ENCODE measurements around the gene KRT34. TPM values are rescaled to one million over a fixed set of nuclear protein-coding genes. Genes with fewer than 3 reads are reported as not detected.

KRT34 gene
- 0.25 to 0.43 TPM (median 0.30 TPM) in 5 replicates for total RNA-seq (2022; extraction: Qiagen RNA extraction; ENCODE audit: low read depth)

GRCh38 chr17:41381943-41382342 lies at the start of gene KRT34:
Gene KRT34, minus strand, starts transcription at chr17:41382306. Its CDS starts 60 bp downstream, at chr17:41382246.

GRCh38 chr17:41424111-41424635 lies 42.1 kb upstream of the KRT34 start, which contains the start of gene KRT37:
Gene KRT37, minus strand, starts transcription at chr17:41424585. Its CDS starts 62 bp downstream, at chr17:41424523.

GRCh38 chr17:41396996-41397660 lies 15.0 kb upstream of the KRT34 start, which contains the start of gene KRT31:
Gene KRT31, minus strand, starts transcription at chr17:41397608. Its CDS starts 69 bp downstream, at chr17:41397539.

GRCh38 chr17:41369713-41370112 lies 12.4 kb downstream of the KRT34 start, which contains the start of gene KRT33B:
Gene KRT33B, minus strand, starts transcription at chr17:41369813. Its CDS starts 63 bp downstream, at chr17:41369750.

GRCh38 chr17:41350381-41350878 lies 31.7 kb downstream of the KRT34 start, which contains the start of gene KRT33A:
Gene KRT33A, minus strand, starts transcription at chr17:41350828. Its CDS starts 61 bp downstream, at chr17:41350767.

Other genes starting within 250 kb of the KRT34 start
- not detected in 5 replicates for gene KRTAP4-6, start 241.8 kb downstream of the KRT34 start, total RNA-seq (2022; extraction: Qiagen RNA extraction; ENCODE audit: low read depth)
- gene KRTAP4-5, start 232.5 kb downstream of the KRT34 start, total RNA-seq (2022; extraction: Qiagen RNA extraction; ENCODE audit: low read depth), result not detected in 5 replicates
- not detected in 5 replicates for gene KRTAP4-4, start 221.6 kb downstream of the KRT34 start, total RNA-seq (2022; extraction: Qiagen RNA extraction; ENCODE audit: low read depth)
- not detected in 5 replicates for gene KRTAP4-3, start 214.1 kb downstream of the KRT34 start, total RNA-seq (2022; extraction: Qiagen RNA extraction; ENCODE audit: low read depth)
- not detected in 5 replicates for gene KRTAP4-2, start 204.1 kb downstream of the KRT34 start, total RNA-seq (2022; extraction: Qiagen RNA extraction; ENCODE audit: low read depth)
- 0.17 to 0.25 TPM (median 0.24 TPM) in 4 of 5 replicates, not detected in the other for gene KRTAP4-1, start 197.4 kb downstream of the KRT34 start, total RNA-seq (2022; extraction: Qiagen RNA extraction; ENCODE audit: low read depth)
- not detected in 5 replicates for gene KRTAP9-1, start 192.4 kb downstream of the KRT34 start, total RNA-seq (2022; extraction: Qiagen RNA extraction; ENCODE audit: low read depth)
- not detected in 5 replicates for gene KRTAP9-2, start 155.7 kb downstream of the KRT34 start, total RNA-seq (2022; extraction: Qiagen RNA extraction; ENCODE audit: low read depth)
- not detected in 5 replicates for gene KRTAP9-3, start 149.9 kb downstream of the KRT34 start, total RNA-seq (2022; extraction: Qiagen RNA extraction; ENCODE audit: low read depth)
- not detected in 5 replicates for gene KRTAP9-8, start 144.3 kb downstream of the KRT34 start, total RNA-seq (2022; extraction: Qiagen RNA extraction; ENCODE audit: low read depth)
- not detected in 5 replicates for gene KRTAP9-4, start 132.6 kb downstream of the KRT34 start, total RNA-seq (2022; extraction: Qiagen RNA extraction; ENCODE audit: low read depth)
- not detected in 5 replicates for gene KRTAP9-9, start 126.9 kb downstream of the KRT34 start, total RNA-seq (2022; extraction: Qiagen RNA extraction; ENCODE audit: low read depth)
- not detected in 5 replicates for gene KRTAP9-6, start 116.9 kb downstream of the KRT34 start, total RNA-seq (2022; extraction: Qiagen RNA extraction; ENCODE audit: low read depth)
- gene KRTAP9-7, start 106.6 kb downstream of the KRT34 start, total RNA-seq (2022; extraction: Qiagen RNA extraction; ENCODE audit: low read depth), result not detected in 5 replicates
- not detected in 5 replicates for gene KRTAP29-1, start 79.5 kb downstream of the KRT34 start, total RNA-seq (2022; extraction: Qiagen RNA extraction; ENCODE audit: low read depth)
- gene KRTAP16-1, start 73.0 kb downstream of the KRT34 start, total RNA-seq (2022; extraction: Qiagen RNA extraction; ENCODE audit: low read depth), result not detected in 5 replicates
- gene KRTAP17-1, start 66.6 kb downstream of the KRT34 start, total RNA-seq (2022; extraction: Qiagen RNA extraction; ENCODE audit: low read depth), result not detected in 5 replicates
- gene KRT33A, start 31.5 kb downstream of the KRT34 start, total RNA-seq (2022; extraction: Qiagen RNA extraction; ENCODE audit: low read depth), result not detected in 5 replicates
- gene KRT33B, start 12.5 kb downstream of the KRT34 start, total RNA-seq (2022; extraction: Qiagen RNA extraction; ENCODE audit: low read depth), result 0.06 to 0.16 TPM (median 0.15 TPM) in 3 of 5 replicates, not detected in the others
- not detected in 5 replicates for gene KRT31, start 15.3 kb upstream of the KRT34 start, total RNA-seq (2022; extraction: Qiagen RNA extraction; ENCODE audit: low read depth)
- gene KRT37, start 42.3 kb upstream of the KRT34 start, total RNA-seq (2022; extraction: Qiagen RNA extraction; ENCODE audit: low read depth), result not detected in 5 replicates
- gene KRT38, start 58.7 kb upstream of the KRT34 start, total RNA-seq (2022; extraction: Qiagen RNA extraction; ENCODE audit: low read depth), result not detected in 5 replicates
- not detected in 5 replicates for gene KRT32, start 85.1 kb upstream of the KRT34 start, total RNA-seq (2022; extraction: Qiagen RNA extraction; ENCODE audit: low read depth)
- not detected in 5 replicates for gene KRT35, start 98.8 kb upstream of the KRT34 start, total RNA-seq (2022; extraction: Qiagen RNA extraction; ENCODE audit: low read depth)
- gene KRT36, start 107.6 kb upstream of the KRT34 start, total RNA-seq (2022; extraction: Qiagen RNA extraction; ENCODE audit: low read depth), result not detected in 5 replicates
- 0.18 to 0.48 TPM (median 0.23 TPM) in 5 replicates for gene KRT13, start 123.3 kb upstream of the KRT34 start, total RNA-seq (2022; extraction: Qiagen RNA extraction; ENCODE audit: low read depth)
- gene KRT15, start 136.6 kb upstream of the KRT34 start, total RNA-seq (2022; extraction: Qiagen RNA extraction; ENCODE audit: low read depth), result 3.3 to 5.3 TPM (median 4.1 TPM) in 5 replicates
- 41.7 to 61.8 TPM (median 53.4 TPM) in 5 replicates for gene KRT19, start 146.0 kb upstream of the KRT34 start, total RNA-seq (2022; extraction: Qiagen RNA extraction; ENCODE audit: low read depth)
- not detected in 5 replicates for gene KRT9, start 189.8 kb upstream of the KRT34 start, total RNA-seq (2022; extraction: Qiagen RNA extraction; ENCODE audit: low read depth)
- 0.09 TPM in 1 of 5 replicates, not detected in the others for gene KRT14, start 204.6 kb upstream of the KRT34 start, total RNA-seq (2022; extraction: Qiagen RNA extraction; ENCODE audit: low read depth)
- 0.27 to 1.1 TPM (median 0.66 TPM) in 5 replicates for gene KRT16, start 230.5 kb upstream of the KRT34 start, total RNA-seq (2022; extraction: Qiagen RNA extraction; ENCODE audit: low read depth)
- gene KRT17, start 242.3 kb upstream of the KRT34 start, total RNA-seq (2022; extraction: Qiagen RNA extraction; ENCODE audit: low read depth), result 0.54 to 0.96 TPM (median 0.90 TPM) in 5 replicates